Measurements from ENCODE around the gene C2orf78. TPM values are rescaled to one million over a fixed set of nuclear protein-coding genes. Genes with fewer than 3 reads are reported as not detected.
"Not testable (repeated sequence)": the region's sequence is repeated elsewhere in the genome, so short reads cannot be mapped to it uniquely, and the experiment has no call there.

The C2orf78 gene
- total and polyA plus RNA-seq, 5 experiments from 2014 or later, result not detected

- Mint-ChIP-seq H3K27ac (peak overlapping the region in 1 of 10 donors; percentile 34), H3K4me1 (peaks cover 3 to 18% (median 12%) of the 10 kb centered on the region in 4 donors)
- H3K4me3 Mint-ChIP-seq, POLR2A ChIA-PET, H3K27me3 Mint-ChIP-seq, DNase-seq, H3K9me3 Mint-ChIP-seq, ATAC-seq, H3K36me3 Mint-ChIP-seq: not testable (repeated sequence)
These were observed 581 bp upstream of the C2orf78 start for GRCh38 chr2:73783402-73783801.

- no peaks in the 10 kb centered on the region for H3K9me3 Mint-ChIP-seq
- ATAC-seq, result no peak
- no peak overlapping the region for H3K27ac Mint-ChIP-seq
- no peak for DNase-seq
- H3K27me3 Mint-ChIP-seq, result peaks cover 6 to 34% (median 9%) of the 10 kb centered on the region in 5 donors
- no peak overlapping the region for H3K4me3 Mint-ChIP-seq
- POLR2A ChIA-PET, result no interaction called here
- no peaks in the 10 kb centered on the region for H3K36me3 Mint-ChIP-seq
- H3K4me1 Mint-ChIP-seq, result peaks cover 0 to 2% (median 0%) of the 10 kb centered on the region in 4 donors
These were observed 27.9 kb downstream of the C2orf78 start for GRCh38 chr2:73811878-73812277.

- no peaks in the 10 kb centered on the region for H3K9me3 Mint-ChIP-seq
These were observed 28.7 kb downstream of the C2orf78 start for GRCh38 chr2:73812635-73813034.

GRCh38 chr2:73818296-73818695, 34.3 kb downstream of the C2orf78 start:
- no peaks in the 10 kb centered on the region for H3K36me3 Mint-ChIP-seq
- H3K9me3 Mint-ChIP-seq, result no peaks in the 10 kb centered on the region
- H3K4me3 Mint-ChIP-seq, result no peak overlapping the region
- H3K27me3 Mint-ChIP-seq, result peaks cover 4 to 31% (median 9%) of the 10 kb centered on the region in 5 donors
- POLR2A ChIA-PET, result no interaction called here
- H3K4me1 Mint-ChIP-seq, result no peaks in the 10 kb centered on the region
- H3K27ac Mint-ChIP-seq, result no peak overlapping the region
- no peak for DNase-seq
- ATAC-seq, result no peak

More at GRCh38 chr2:73812635-73813034, 28.7 kb downstream of the C2orf78 start:
- no peak overlapping the region for H3K27ac Mint-ChIP-seq
- no peak overlapping the region for H3K4me3 Mint-ChIP-seq
- ATAC-seq (no peak), DNase-seq (no peak)
- no peaks in the 10 kb centered on the region for H3K36me3 Mint-ChIP-seq
- POLR2A ChIA-PET, result no interaction called here
- peaks cover 6 to 34% (median 9%) of the 10 kb centered on the region in 5 donors for H3K27me3 Mint-ChIP-seq
- H3K4me1 Mint-ChIP-seq, result peaks cover 0 to 2% (median 0%) of the 10 kb centered on the region in 4 donors

GRCh38 chr2:73821227-73821626, 37.2 kb downstream of the C2orf78 start:
- H3K36me3 Mint-ChIP-seq, result no peaks in the 10 kb centered on the region

GRCh38 chr2:73821669-73822068, 37.7 kb downstream of the C2orf78 start:
- ATAC-seq (no peak), DNase-seq (no peak)
- H3K27ac Mint-ChIP-seq, result no peak overlapping the region
- H3K4me1 Mint-ChIP-seq, result peaks cover 3 to 7% (median 6%) of the 10 kb centered on the region in 4 donors
- H3K27me3 Mint-ChIP-seq, result peaks cover 0 to 3% (median under 1%) of the 10 kb centered on the region in 5 donors
- no peak overlapping the region for H3K4me3 Mint-ChIP-seq
- H3K9me3 Mint-ChIP-seq, result no peaks in the 10 kb centered on the region
- POLR2A ChIA-PET, result no interaction called here
- no peaks in the 10 kb centered on the region for H3K36me3 Mint-ChIP-seq

More at GRCh38 chr2:73821227-73821626, 37.2 kb downstream of the C2orf78 start:
- Mint-ChIP-seq H3K27me3 (peaks cover 0 to 5% (median 3%) of the 10 kb centered on the region in 5 donors), H3K4me3 (no peak overlapping the region), H3K4me1 (peaks cover 3 to 7% (median 6%) of the 10 kb centered on the region in 4 donors), H3K9me3 (no peaks in the 10 kb centered on the region), H3K27ac (peak overlapping the region in 1 of 10 donors; percentile 27)
- POLR2A ChIA-PET, result interaction anchor here (0.6 kb wide), 1 partner anchor 114 kb away, joined by 5 read pairs; no protein-coding TSS in a partner anchor
- ATAC-seq (no peak), DNase-seq (no peak)

- peaks cover 0 to 2% (median 0%) of the 10 kb centered on the region in 5 donors for H3K27me3 Mint-ChIP-seq
- no peaks in the 10 kb centered on the region for H3K9me3 Mint-ChIP-seq
- no peak overlapping the region for H3K27ac Mint-ChIP-seq
- POLR2A ChIA-PET, result interaction anchor here (0.6 kb wide), 1 partner anchor 357 kb away, joined by 3 read pairs; no protein-coding TSS in a partner anchor
- H3K4me3 Mint-ChIP-seq, result no peak overlapping the region
- H3K4me1 Mint-ChIP-seq, result peaks cover 4 to 11% (median 7%) of the 10 kb centered on the region in 4 donors
- H3K36me3 Mint-ChIP-seq, result no peaks in the 10 kb centered on the region
- no peak for ATAC-seq
- DNase-seq, result no peak
These were observed 38.3 kb downstream of the C2orf78 start for GRCh38 chr2:73822276-73822675.

GRCh38 chr2:73822991-73823390, 39.0 kb downstream of the C2orf78 start:
- DNase-seq (no peak), ATAC-seq (no peak)
- no peaks in the 10 kb centered on the region for H3K36me3 Mint-ChIP-seq
- H3K4me1 Mint-ChIP-seq, result peaks cover 11 to 18% (median 13%) of the 10 kb centered on the region in 4 donors
- POLR2A ChIA-PET, result interaction anchor here (0.6 kb wide), 1 partner anchor 356 kb away, joined by 3 read pairs; no protein-coding TSS in a partner anchor
- no peaks in the 10 kb centered on the region for H3K9me3 Mint-ChIP-seq
- peak overlapping the region in 2 of 10 donors; percentile 44 to 61 for H3K27ac Mint-ChIP-seq
- peaks cover 0 to 2% (median 0%) of the 10 kb centered on the region in 5 donors for H3K27me3 Mint-ChIP-seq
- H3K4me3 Mint-ChIP-seq, result no peak overlapping the region

GRCh38 chr2:73823416-73823815, 39.4 kb downstream of the C2orf78 start:
- Mint-ChIP-seq H3K36me3 (no peaks in the 10 kb centered on the region), H3K27ac (peak overlapping the region in 2 of 10 donors; percentile 44 to 61), H3K4me3 (no peak overlapping the region), H3K4me1 (peaks cover 12 to 21% (median 15%) of the 10 kb centered on the region in 4 donors), H3K9me3 (no peaks in the 10 kb centered on the region), H3K27me3 (peaks cover 0 to 2% (median 0%) of the 10 kb centered on the region in 5 donors)
- no peak for ATAC-seq
- DNase-seq, result no peak
- POLR2A ChIA-PET, result interaction anchor here (1.6 kb wide), 1 partner anchor 325 kb away, joined by 4 read pairs; the partner anchor contains the start of gene BOLA3

- Mint-ChIP-seq H3K36me3 (no peaks in the 10 kb centered on the region), H3K9me3 (no peaks in the 10 kb centered on the region), H3K4me3 (no peak overlapping the region), H3K4me1 (peaks cover 16 to 25% (median 21%) of the 10 kb centered on the region in 4 donors), H3K27ac (no peak overlapping the region), H3K27me3 (peaks cover 0 to 2% (median 0%) of the 10 kb centered on the region in 5 donors)
- ATAC-seq, result peak in 1 of 2 donors; percentile 37
- DNase-seq, result peak in 7 of 10 donors; percentile 33 to 72 (median 63)
- POLR2A ChIA-PET, result interaction anchor here (1.1 to 1.6 kb wide), 2 partner anchors 324 to 356 kb away, joined by 3 to 4 read pairs; partner anchors contain the start of gene BOLA3
These were observed 40.0 kb downstream of the C2orf78 start for GRCh38 chr2:73823916-73824523.

GRCh38 chr2:73825408-73825807, 41.4 kb downstream of the C2orf78 start:
- Mint-ChIP-seq H3K9me3 (no peaks in the 10 kb centered on the region), H3K4me3 (peak overlapping the region in 2 of 10 donors; percentile 2 to 3), H3K4me1 (peaks cover 26 to 38% (median 35%) of the 10 kb centered on the region in 4 donors), H3K27ac (peak overlapping the region in 3 of 10 donors; percentile 15 to 71 (median 40)), H3K36me3 (no peaks in the 10 kb centered on the region), H3K27me3 (peaks cover 0 to 2% (median 0%) of the 10 kb centered on the region in 5 donors)
- no peak for ATAC-seq
- DNase-seq, result no peak
- POLR2A ChIA-PET, result interaction anchor here (0.6 to 1.1 kb wide), 2 partner anchors 261 to 354 kb away, joined by 3 read pairs; no protein-coding TSS in a partner anchor

- Mint-ChIP-seq H3K36me3 (peaks cover 0 to 13% (median 5%) of the 10 kb centered on the region in 3 donors), H3K27ac (peak overlapping the region in 4 of 10 donors; percentile 70 to 97 (median 82)), H3K27me3 (no peaks in the 10 kb centered on the region), H3K4me1 (peaks cover 32 to 48% (median 45%) of the 10 kb centered on the region in 4 donors), H3K9me3 (no peaks in the 10 kb centered on the region), H3K4me3 (peak overlapping the region in 8 of 10 donors; percentile 57 to 96 (median 86))
- POLR2A ChIA-PET, result interaction anchor here (1.2 kb wide), 1 partner anchor 372 kb away, joined by 3 read pairs; the partner anchor contains the start of gene MTHFD2
- DNase-seq, result peak in 1 of 10 donors; percentile 13
- ATAC-seq, result no peak
These were observed 43.0 kb downstream of the C2orf78 start for GRCh38 chr2:73827018-73827417.
